IMR-90 (cell line): ENCODE measurements around the gene SNX27. TPM values are rescaled to one million over a fixed set of nuclear protein-coding genes. Genes with fewer than 3 reads are reported as not detected.

Experiments used
- ATAC-seq: fragments of 200-7000 bp; cut with Tn5 transposase; 2 replicates; pipeline ENCODE4 v1.9.1; 2020; ENCODE audit warnings: low read depth, mild to moderate bottlenecking, moderate library complexity
- BruUV-seq: library from RNA; stranded (reverse); fragments of 400-500 nt; replicated peaks from 2 replicates; lab custom pipeline; 2021; lab: Mats Ljungman, UMichigan
- CTCF ChIA-PET: fragments of 300-600 bp; formaldehyde crosslinking; extraction: SDS; loops from one replicate; lab custom pipeline; 2021; ENCODE audit warnings: antibody characterized with exemption; lab: Yijun Ruan, JAX
- POLR2A ChIA-PET: fragments of 300-600 bp; sonication (Branson Sonifier 250); formaldehyde crosslinking; loops from one replicate; lab custom pipeline; 2022; ENCODE audit warnings: antibody characterized with exemption; ENCODE audit not compliant: unreplicated experiment; lab: Charles Lee
- DNase-seq: peaks from one replicate; pipeline ENCODE4 v3.0.0; 2013
- H2AFZ ChIP-seq: replicated peaks from 2 replicates; pipeline ENCODE3; 2013; ENCODE audit warnings: low read length, mild to moderate bottlenecking; ENCODE audit not compliant: poor library complexity
- H2AK5ac ChIP-seq: 2 replicates; pipeline ENCODE4 v1.6.1; 2013; ENCODE audit warnings: low read depth, low read length, inconsistent platforms
- H2AK9ac ChIP-seq: replicated peaks from 2 replicates; pipeline ENCODE3; 2013; ENCODE audit warnings: mild to moderate bottlenecking, low read depth, low read length, moderate library complexity; ENCODE audit not compliant: poor library complexity
- H2BK120ac ChIP-seq: 2 replicates; pipeline ENCODE4 v1.6.1; 2013; ENCODE audit warnings: low read depth, low read length, inconsistent platforms
- H2BK15ac ChIP-seq: 3 replicates; pipeline ENCODE4 v1.6.1; 2013; ENCODE audit warnings: low read depth, low read length, inconsistent platforms
- H2BK20ac ChIP-seq: 2 replicates; pipeline ENCODE4 v1.6.1; 2013; ENCODE audit warnings: low read depth, mild to moderate bottlenecking, inconsistent platforms, low read length, moderate library complexity
- H2BK5ac ChIP-seq: 2 replicates; pipeline ENCODE4 v1.6.1; 2013; ENCODE audit warnings: mild to moderate bottlenecking, low read depth, low read length, inconsistent platforms; ENCODE audit not compliant: poor library complexity, severe bottlenecking
- H3K14ac ChIP-seq: replicated peaks from 2 replicates; pipeline ENCODE4 v1.6.1; 2013; ENCODE audit warnings: low read depth, low read length, inconsistent platforms
- H3K18ac ChIP-seq: 2 replicates; pipeline ENCODE4 v1.6.1; 2013; ENCODE audit warnings: low read depth, low read length, control low read depth
- H3K23ac ChIP-seq: 2 replicates; pipeline ENCODE4 v1.6.1; 2013; ENCODE audit warnings: low read depth, low read length, inconsistent platforms
- H3K27ac ChIP-seq: 2 replicates; pipeline ENCODE4 v1.5.1; 2013; ENCODE audit warnings: mild to moderate bottlenecking, control low read depth, low read length; ENCODE audit not compliant: insufficient read depth
- H3K27me3 ChIP-seq: 2 replicates; pipeline ENCODE4 v1.6.1; 2013; ENCODE audit warnings: low read length; ENCODE audit not compliant: control insufficient read depth, insufficient read depth
- H3K36me3 ChIP-seq: 2 replicates; pipeline ENCODE4 v1.6.1; 2013; ENCODE audit warnings: low read length, mixed read lengths; ENCODE audit not compliant: control insufficient read depth, insufficient read depth
- H3K4ac ChIP-seq: 2 replicates; pipeline ENCODE4 v1.6.1; 2013; ENCODE audit warnings: low read depth, low read length, inconsistent platforms
- H3K4me1 ChIP-seq: 2 replicates; pipeline ENCODE4 v1.6.1; 2013; ENCODE audit warnings: low read length, mixed read lengths; ENCODE audit not compliant: control insufficient read depth, insufficient read depth
- H3K4me2 ChIP-seq: 2 replicates; pipeline ENCODE4 v1.6.1; 2013; ENCODE audit warnings: low read depth, mild to moderate bottlenecking, control low read depth, low read length, moderate library complexity
- H3K4me3 ChIP-seq: 2 replicates; pipeline ENCODE4 v1.5.1; 2013; ENCODE audit warnings: low read depth, mild to moderate bottlenecking, control low read depth, low read length, moderate library complexity; ENCODE audit not compliant: insufficient read depth
- H3K56ac ChIP-seq: 2 replicates; pipeline ENCODE4 v1.6.1; 2013; ENCODE audit warnings: low read length, inconsistent platforms; ENCODE audit not compliant: insufficient read depth; ENCODE audit errors: extremely low read depth
- H3K79me1 ChIP-seq, 2 experiments: 2 replicates each; pipeline ENCODE4 v1.6.1; 2013; ENCODE audit warnings: low read length in 2 of 2, inconsistent platforms in 1 of 2, low read depth in 1 of 2
- H3K9ac ChIP-seq: 2 replicates; pipeline ENCODE4 v1.6.1; 2013; ENCODE audit warnings: low read depth, low read length, control low read depth
- H3K9me1 ChIP-seq: 2 replicates; pipeline ENCODE4 v1.6.1; 2013; ENCODE audit warnings: low read length, inconsistent platforms; ENCODE audit not compliant: insufficient read depth
- H3K9me3 ChIP-seq: 2 replicates; pipeline ENCODE4 v1.6.1; 2013; ENCODE audit warnings: low read length; ENCODE audit not compliant: control insufficient read depth, insufficient read depth
- H4K20me1 ChIP-seq: 2 replicates; pipeline ENCODE4 v1.6.1; 2013; ENCODE audit warnings: low read length, inconsistent platforms; ENCODE audit not compliant: insufficient read depth
- H4K5ac ChIP-seq: 2 replicates; pipeline ENCODE4 v1.6.1; 2013; ENCODE audit warnings: mild to moderate bottlenecking, low read depth, low read length, control low read depth
- H4K8ac ChIP-seq, 2 experiments: 2 replicates each; pipeline ENCODE4 v1.6.1; 2013; ENCODE audit warnings: low read depth in 2 of 2, low read length in 2 of 2, control low read depth in 1 of 2, inconsistent platforms in 1 of 2
- H4K91ac ChIP-seq: 2 replicates; pipeline ENCODE4 v1.6.1; 2013; ENCODE audit warnings: low read depth, low read length, inconsistent platforms; ENCODE audit not compliant: insufficient read depth
- BHLHE40 ChIP-seq: fragments of 150-350 bp; IDR thresholded peaks from 2 replicates; pipeline ENCODE4 v1.6.1; 2016; ENCODE audit warnings: mild to moderate bottlenecking, low read depth, low read length
- CEBPB ChIP-seq: IDR thresholded peaks from 2 replicates; pipeline ENCODE4 v1.6.1; 2012; ENCODE audit warnings: low read depth, low read length, improper control_type of control experiment
- CHD1 ChIP-seq: IDR thresholded peaks from 2 replicates; pipeline ENCODE4 v1.6.1; 2012; ENCODE audit warnings: low read depth, low read length, improper control_type of control experiment
- FOS ChIP-seq: fragments of 150-350 bp; IDR thresholded peaks from 2 replicates; pipeline ENCODE4 v1.6.1; 2016; ENCODE audit warnings: low read depth, low read length
- MAFK ChIP-seq: IDR thresholded peaks from 2 replicates; pipeline ENCODE4 v1.6.1; 2012; ENCODE audit warnings: low read depth, low read length, improper control_type of control experiment
- MAZ ChIP-seq: IDR thresholded peaks from 2 replicates; pipeline ENCODE4 v1.6.1; 2012; ENCODE audit warnings: low read depth, mild to moderate bottlenecking, low read length, improper control_type of control experiment, moderate library complexity, borderline replicate concordance
- MXI1 ChIP-seq: IDR thresholded peaks from 2 replicates; pipeline ENCODE4 v1.6.1; 2012; ENCODE audit warnings: low read depth, mild to moderate bottlenecking, low read length, moderate library complexity, borderline replicate concordance
- NFE2L2 ChIP-seq: fragments of 150-350 bp; IDR thresholded peaks from 2 replicates; pipeline ENCODE4 v1.6.1; 2016; ENCODE audit warnings: low read depth, mild to moderate bottlenecking, low read length
- POLR2A ChIP-seq: IDR thresholded peaks from 2 replicates; pipeline ENCODE4 v1.6.1; 2012; ENCODE audit warnings: mild to moderate bottlenecking, low read depth, low read length
- RAD21 ChIP-seq: IDR thresholded peaks from 2 replicates; pipeline ENCODE4 v1.6.1; 2012; ENCODE audit warnings: low read length, improper control_type of control experiment
- RCOR1 ChIP-seq: IDR thresholded peaks from 2 replicates; pipeline ENCODE4 v1.6.1; 2012; ENCODE audit warnings: mild to moderate bottlenecking, low read length, improper control_type of control experiment; ENCODE audit not compliant: insufficient replicate concordance
- RFX5 ChIP-seq: IDR thresholded peaks from 2 replicates; pipeline ENCODE4 v1.8.0; 2012; ENCODE audit warnings: low read depth, mild to moderate bottlenecking, low read length, moderate library complexity
- SMC3 ChIP-seq: fragments of 150-350 bp; IDR thresholded peaks from 2 replicates; pipeline ENCODE4 v1.6.1; 2016; ENCODE audit warnings: low read depth, mild to moderate bottlenecking, antibody characterized with exemption, low read length, moderate library complexity
- USF2 ChIP-seq: fragments of 150-350 bp; IDR thresholded peaks from 2 replicates; pipeline ENCODE4 v1.6.1; 2017; ENCODE audit warnings: mild to moderate bottlenecking, antibody characterized with exemption, low read length, low read depth
- WGBS, 2 experiments: methylation state at CpG; one replicate each; pipeline versions ENCODE4 v1.1.5 to v1.1.7; 2013; ENCODE audit warnings: missing lambda C conversion rate in 2 of 2; ENCODE audit not compliant: insufficient read length in 1 of 2; ENCODE audit errors: extremely low coverage in 2 of 2; 5-methylcytosine and 5-hydroxymethylcytosine counted together
- dilution Hi-C: fragments of 300-500 bp; cut with HindIII; formaldehyde crosslinking; loops from one replicate; pipeline ENCODE4 v1.14.3; 2018; ENCODE audit warnings: low sequenced_read_pairs; ENCODE audit not compliant: unreplicated experiment
- in situ Hi-C: fragments of 300-500 bp; cut with MboI; formaldehyde crosslinking; loops from 3 replicates; pipeline ENCODE4 v1.14.3; 2019; ENCODE audit warnings: low sequenced_read_pairs, inconsistent platforms, mixed read lengths
- intact Hi-C: fragments of 100-400 bp; cut with micrococcal nuclease; formaldehyde crosslinking; loops from 2 replicates; pipeline ENCODE4 v1.10.0; 2022
- polyA plus RNA-seq, 3 experiments: library from polyadenylated mRNA; depleted of rRNA; stranded (reverse); fragments of >200 nt; gene quantifications; 2 replicates each; pipeline ENCODE4 v1.2.3, GENCODE V29; 2012; ENCODE audit warnings: low replicate concordance in 1 of 3
- total RNA-seq: library from RNA; depleted of rRNA; stranded (reverse); fragments of >200 nt; gene quantifications from 2 replicates; pipeline ENCODE4 v1.2.3, GENCODE V29; 2012
- TF ChIP-seq, protein P1 (sequence below): fragments of 150-350 bp; IDR thresholded peaks from 2 replicates; pipeline ENCODE4 v1.6.1; 2016; ENCODE audit warnings: low read depth, mild to moderate bottlenecking, low read length, moderate library complexity, borderline replicate concordance
- TF ChIP-seq, protein P2 (sequence below): conservative IDR thresholded peaks from 2 replicates; pipeline ENCODE4 v1.5.1; 2012; ENCODE audit warnings: mild to moderate bottlenecking, low read depth, low read length, improper control_type of control experiment

The SNX27 gene
- total and polyA plus RNA-seq, 2 of the 4 experiments (the other 2 are of a cell fraction) = 12.3 to 25.6 TPM

GRCh38 chr1:151703813-151704212 is 92.0 kb downstream of the SNX27 start:
- Histone ChIP-seq H4K8ac (no peak overlapping the region), H4K5ac (no peak overlapping the region), H2AFZ (no peak overlapping the region), H3K27ac (no peak overlapping the region), H3K9ac (no peak overlapping the region), H3K14ac (no peak overlapping the region), H3K36me3 (peaks cover 15% of the 10 kb centered on the region), H4K91ac (no peak overlapping the region), H3K27me3 (no peaks in the 10 kb centered on the region; the same call in 1 of the 2 replicates), H3K23ac (no peak overlapping the region), H3K4me1 (no peaks in the 10 kb centered on the region), H2BK120ac (no peak overlapping the region), H3K4me3 (no peak overlapping the region), H2AK9ac (no peak overlapping the region), H3K56ac (no peak overlapping the region), H3K4me2 (no peak overlapping the region), H3K79me1 (no peaks in the 10 kb centered on the region), H2AK5ac (no peak overlapping the region), H3K18ac (no peak overlapping the region), H2BK20ac (no peak overlapping the region), H4K20me1 (no peaks in the 10 kb centered on the region; the same call in 1 of the 2 replicates), H2BK5ac (no peak overlapping the region), H2BK15ac (no peak overlapping the region), H3K9me1 (no peaks in the 10 kb centered on the region), H3K9me3 (no peaks in the 10 kb centered on the region), H3K4ac (no peak overlapping the region)
- no TSS peak for BruUV-seq
- TF ChIP-seq RCOR1 (no peak), FOS (no peak), MXI1 (no peak), USF2 (no peak), CHD1 (no peak), MAZ (no peak), MAFK (no peak), NFE2L2 (no peak), RFX5 (no peak), POLR2A (no peak), RAD21 (no peak), CEBPB (no peak), BHLHE40 (no peak), SMC3 (no peak)
- TF ChIP-seq, protein P1, sequence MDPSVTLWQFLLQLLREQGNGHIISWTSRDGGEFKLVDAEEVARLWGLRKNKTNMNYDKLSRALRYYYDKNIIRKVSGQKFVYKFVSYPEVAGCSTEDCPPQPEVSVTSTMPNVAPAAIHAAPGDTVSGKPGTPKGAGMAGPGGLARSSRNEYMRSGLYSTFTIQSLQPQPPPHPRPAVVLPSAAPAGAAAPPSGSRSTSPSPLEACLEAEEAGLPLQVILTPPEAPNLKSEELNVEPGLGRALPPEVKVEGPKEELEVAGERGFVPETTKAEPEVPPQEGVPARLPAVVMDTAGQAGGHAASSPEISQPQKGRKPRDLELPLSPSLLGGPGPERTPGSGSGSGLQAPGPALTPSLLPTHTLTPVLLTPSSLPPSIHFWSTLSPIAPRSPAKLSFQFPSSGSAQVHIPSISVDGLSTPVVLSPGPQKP = no peak
- TF ChIP-seq, protein P2, sequence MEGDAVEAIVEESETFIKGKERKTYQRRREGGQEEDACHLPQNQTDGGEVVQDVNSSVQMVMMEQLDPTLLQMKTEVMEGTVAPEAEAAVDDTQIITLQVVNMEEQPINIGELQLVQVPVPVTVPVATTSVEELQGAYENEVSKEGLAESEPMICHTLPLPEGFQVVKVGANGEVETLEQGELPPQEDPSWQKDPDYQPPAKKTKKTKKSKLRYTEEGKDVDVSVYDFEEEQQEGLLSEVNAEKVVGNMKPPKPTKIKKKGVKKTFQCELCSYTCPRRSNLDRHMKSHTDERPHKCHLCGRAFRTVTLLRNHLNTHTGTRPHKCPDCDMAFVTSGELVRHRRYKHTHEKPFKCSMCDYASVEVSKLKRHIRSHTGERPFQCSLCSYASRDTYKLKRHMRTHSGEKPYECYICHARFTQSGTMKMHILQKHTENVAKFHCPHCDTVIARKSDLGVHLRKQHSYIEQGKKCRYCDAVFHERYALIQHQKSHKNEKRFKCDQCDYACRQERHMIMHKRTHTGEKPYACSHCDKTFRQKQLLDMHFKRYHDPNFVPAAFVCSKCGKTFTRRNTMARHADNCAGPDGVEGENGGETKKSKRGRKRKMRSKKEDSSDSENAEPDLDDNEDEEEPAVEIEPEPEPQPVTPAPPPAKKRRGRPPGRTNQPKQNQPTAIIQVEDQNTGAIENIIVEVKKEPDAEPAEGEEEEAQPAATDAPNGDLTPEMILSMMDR = no peak
- ChIA-PET POLR2A (no interaction called here), CTCF (no interaction called here)
- in situ Hi-C loops (no loop called here), intact Hi-C loops (no loop called here), dilution Hi-C loops (no loop called here)
- DNase-seq (no peak), ATAC-seq (no peak)
- WGBS, 2 experiments = 88% methylated on average over 4 of the region's 17 CpGs; no CpG with 5 or more reads in 1 of the 2 experiments
